Tracheal epithelial cell (primary cell): ENCODE data around the gene WNT3A. TPM values are rescaled to one million over a fixed set of nuclear protein-coding genes. Genes with fewer than 3 reads are reported as not detected.

ENCODE experiments used
- total RNA-seq: library from RNA; depleted of rRNA; stranded (reverse); fragments of >200 nt; gene quantifications from 2 replicates; pipeline ENCODE4 v1.2.1, GENCODE V29; 2014

Gene WNT3A
- total RNA-seq: under 0.01 TPM in 1 of 2 replicates, not detected in the other

GRCh38 chr1:228006786-228007048 is at the start of gene WNT3A:
Gene WNT3A (plus strand): TSS chr1:228006998. CDS start chr1:228007129, 131 bp downstream.

GRCh38 chr1:228082214-228082917 is 75.6 kb downstream of the WNT3A start, which contains the start of gene ARF1:
Gene ARF1 (plus strand): TSS chr1:228082708. CDS start chr1:228097115, 14,407 bp downstream.

GRCh38 chr1:228102791-228103620 is 96.2 kb downstream of the WNT3A start, which contains the start of gene C1orf35:
Gene C1orf35 (minus strand): TSS chr1:228103325. CDS start chr1:228103227, 98 bp downstream.

GRCh38 chr1:228109073-228109961 is 102.5 kb downstream of the WNT3A start, which contains the start of gene MRPL55:
Gene MRPL55 (minus strand): TSS chr1:228109299. CDS start chr1:228108260, 1,039 bp downstream.

Other genes with a start within 250 kb of the WNT3A start
- not detected in 2 replicates for gene PRSS38, start 191.3 kb upstream of the WNT3A start, total RNA-seq
- 1.9 and 3.2 TPM in 2 replicates for gene WNT9A, start 59.1 kb upstream of the WNT3A start, total RNA-seq
- gene ARF1, start 75.7 kb downstream of the WNT3A start, total RNA-seq: 201 and 208 TPM in 2 replicates
- 11.3 and 13.7 TPM in 2 replicates for gene C1orf35, start 96.3 kb downstream of the WNT3A start, total RNA-seq
- 61.8 and 71.3 TPM in 2 replicates for gene MRPL55, start 102.3 kb downstream of the WNT3A start, total RNA-seq
- 409 and 561 TPM in 2 replicates for gene GUK1, start 133.3 kb downstream of the WNT3A start, total RNA-seq
- 1.7 TPM in 2 replicates for gene GJC2, start 142.9 kb downstream of the WNT3A start, total RNA-seq
- gene IBA57, start 158.8 kb downstream of the WNT3A start, total RNA-seq: 3.9 and 7.0 TPM in 2 replicates
- gene OBSCN, start 201.0 kb downstream of the WNT3A start, total RNA-seq: 5.3 and 15.7 TPM in 2 replicates